GM21447 (cell line): ENCODE data around the gene PANK2.
"Not testable (repeated sequence)": the region's sequence is repeated elsewhere in the genome, so short reads cannot be mapped to it uniquely, and the experiment has no call there.

ENCODE experiments used
- ATAC-seq: cut with Tn5 transposase; IDR thresholded peaks from one replicate; pipeline ENCODE4 v1.9.1; 2021; ENCODE audit not compliant: unreplicated experiment

The PANK2 gene

GRCh38 chr20:3925899-3926638, 36.9 kb downstream of the PANK2 start:
- no peak for ATAC-seq

GRCh38 chr20:3927486-3928291, 38.5 kb downstream of the PANK2 start:
- ATAC-seq = no peak

- ATAC-seq = no peak
Observed at GRCh38 chr20:3929713-3930060, 40.5 kb downstream of the PANK2 start.

GRCh38 chr20:3930265-3931206, 41.3 kb downstream of the PANK2 start:
- no peak for ATAC-seq

- ATAC-seq = no peak
Observed at GRCh38 chr20:3931664-3932063, 42.5 kb downstream of the PANK2 start.

GRCh38 chr20:3932277-3932676, 43.1 kb downstream of the PANK2 start:
- no peak for ATAC-seq

- ATAC-seq = no peak
Observed at GRCh38 chr20:3932681-3933080, 43.5 kb downstream of the PANK2 start.

GRCh38 chr20:3933218-3933617, 44.0 kb downstream of the PANK2 start:
- no peak for ATAC-seq

- no peak for ATAC-seq
Observed at GRCh38 chr20:3934624-3935023, 45.4 kb downstream of the PANK2 start.

GRCh38 chr20:3935295-3935955, 46.2 kb downstream of the PANK2 start:
- ATAC-seq = no peak

GRCh38 chr20:3935956-3936340, 46.8 kb downstream of the PANK2 start:
- no peak for ATAC-seq

GRCh38 chr20:3937618-3938017, 48.4 kb downstream of the PANK2 start:
- no peak for ATAC-seq

- ATAC-seq = no peak
Observed at GRCh38 chr20:3940905-3941304, 51.7 kb downstream of the PANK2 start.

- not testable (repeated sequence) for ATAC-seq
Observed at GRCh38 chr20:3946666-3947065, 57.5 kb downstream of the PANK2 start.

- ATAC-seq = no peak
Observed at GRCh38 chr20:3964719-3965118, 75.5 kb downstream of the PANK2 start.

- no peak for ATAC-seq
Observed at GRCh38 chr20:3966571-3966970, 77.4 kb downstream of the PANK2 start.

- no peak for ATAC-seq
Observed at GRCh38 chr20:3970016-3970415, 80.8 kb downstream of the PANK2 start.

GRCh38 chr20:3971145-3971544, 82.0 kb downstream of the PANK2 start:
- ATAC-seq = no peak

GRCh38 chr20:3972161-3972560, 83.0 kb downstream of the PANK2 start:
- no peak for ATAC-seq

- not testable (repeated sequence) for ATAC-seq
Observed at GRCh38 chr20:3972631-3973030, 83.4 kb downstream of the PANK2 start.

- ATAC-seq = no peak
Observed at GRCh38 chr20:3973705-3974104, 84.5 kb downstream of the PANK2 start.
